B cell (primary cell): Measurements from ENCODE around the gene TNFAIP8L3. TPM values are rescaled to one million over a fixed set of nuclear protein-coding genes. Genes with fewer than 3 reads are reported as not detected.
A peak's percentile ranks its signal among the peaks of the same experiment; 100 is the strongest.

ENCODE experiments used
- ATAC-seq: fragments of 200-7000 bp; cut with Tn5 transposase; one replicate; pipeline ENCODE4 v1.10.0; 2021; ENCODE audit warnings: low read depth, mild to moderate bottlenecking, moderate number of reproducible peaks, moderate library complexity
- CTCF ChIA-PET: fragments of 350-600 bp; sonication (Branson Sonifier 250); formaldehyde crosslinking; loops from one replicate; lab custom pipeline; 2021; ENCODE audit warnings: antibody characterized with exemption, inconsistent platforms; lab: Charles Lee
- POLR2A ChIA-PET: fragments of 350-600 bp; sonication (Branson Sonifier 250); formaldehyde crosslinking; loops from one replicate; lab custom pipeline; 2021; ENCODE audit warnings: antibody characterized with exemption; lab: Charles Lee
- DNase-seq: peaks from one replicate; pipeline ENCODE4 v3.0.0; 2013
- H2AFZ ChIP-seq: 2 replicates; pipeline ENCODE4 v1.6.1; 2012; ENCODE audit warnings: mild to moderate bottlenecking, low read depth, low read length; ENCODE audit not compliant: insufficient read depth, poor library complexity, severe bottlenecking
- H3K27ac ChIP-seq, 2 donors: 1 replicate in 1 of 2; 2 replicates in 1 of 2; pipeline ENCODE4 v1.5.1; 2012 to 2013; ENCODE audit warnings: low read length in 2 of 2, mild to moderate bottlenecking in 2 of 2, moderate library complexity in 1 of 2
- H3K27me3 ChIP-seq, 4 experiments: fragments of 200-600 bp in 1 of 4; sonication (generic) in 1 of 4; replicated peaks in 1 of 4; 1 replicate in 2 of 4; 2 replicates in 2 of 4; pipeline versions ENCODE4 v1.6.1 to v1.7.0; 2013 to 2016; ENCODE audit warnings: low read length in 3 of 4, mild to moderate bottlenecking in 2 of 4, mixed read lengths in 1 of 4, moderate library complexity in 1 of 4; ENCODE audit not compliant: insufficient read depth in 4 of 4, control insufficient read depth in 3 of 4; ENCODE audit errors: control extremely low read depth in 1 of 4
- H3K36me3 ChIP-seq, 2 experiments: replicated peaks in 1 of 2; 1 replicate in 1 of 2; 2 replicates in 1 of 2; pipeline versions ENCODE4 v1.6.1 to v1.7.1; 2013; ENCODE audit warnings: low read length in 1 of 2; ENCODE audit not compliant: insufficient read depth in 2 of 2, control insufficient read depth in 1 of 2; ENCODE audit errors: control extremely low read depth in 1 of 2, extremely low read depth in 1 of 2
- H3K4me1 ChIP-seq, 2 donors: fragments of 200-600 bp in 1 of 2; sonication (generic) in 1 of 2; 1 replicate in 1 of 2; 2 replicates in 1 of 2; pipeline versions ENCODE4 v1.5.1 to v1.6.1; 2013 to 2017; ENCODE audit warnings: low read length in 2 of 2; ENCODE audit not compliant: control insufficient read depth in 2 of 2, insufficient read depth in 2 of 2
- H3K4me2 ChIP-seq: replicated peaks from 2 replicates; pipeline ENCODE3; 2012; ENCODE audit warnings: mild to moderate bottlenecking, low read depth, low read length; ENCODE audit not compliant: poor library complexity, severe bottlenecking
- H3K4me3 ChIP-seq, 5 experiments: fragments of 200-600 bp in 1 of 5; sonication (generic) in 1 of 5; 1 replicate in 3 of 5; 2 replicates in 2 of 5; pipeline versions ENCODE4 v1.5.1 to v1.7.0; 2011 to 2016; ENCODE audit warnings: low read length in 4 of 5, mild to moderate bottlenecking in 4 of 5, low read depth in 2 of 5, control low read depth in 1 of 5, moderate library complexity in 1 of 5; ENCODE audit not compliant: insufficient read depth in 1 of 5; ENCODE audit errors: control extremely low read depth in 1 of 5, extremely low read depth in 1 of 5
- H3K79me2 ChIP-seq: fragments of 200-600 bp; sonication (generic); one replicate; pipeline ENCODE4 v1.6.0; 2016; ENCODE audit warnings: low read length; ENCODE audit not compliant: control insufficient read depth, insufficient read depth
- H3K9ac ChIP-seq: fragments of 200-600 bp; sonication (generic); 2 replicates; pipeline ENCODE4 v1.6.1; 2017; ENCODE audit warnings: mild to moderate bottlenecking, low read length, moderate library complexity
- H3K9me3 ChIP-seq, 3 donors: one replicate each; pipeline versions ENCODE4 v1.6.1 to v1.7.1; 2013; ENCODE audit warnings: low read length in 2 of 3; ENCODE audit not compliant: control insufficient read depth in 2 of 3, insufficient read depth in 1 of 3; ENCODE audit errors: control extremely low read depth in 1 of 3
- H4K20me1 ChIP-seq: 2 replicates; pipeline ENCODE4 v1.6.0; 2012; ENCODE audit warnings: mild to moderate bottlenecking, low read length; ENCODE audit not compliant: insufficient read depth, control insufficient read depth, poor library complexity, severe bottlenecking
- H3K27ac Mint-ChIP-seq: one replicate; pipeline ENCODE4 v1.8.0; 2021; ENCODE audit warnings: mixed read lengths
- H3K27me3 Mint-ChIP-seq: one replicate; pipeline ENCODE4 v1.8.0; 2021; ENCODE audit warnings: mixed read lengths
- H3K4me1 Mint-ChIP-seq: one replicate; pipeline ENCODE4 v1.8.0; 2021; ENCODE audit warnings: mixed read lengths
- H3K4me3 Mint-ChIP-seq: one replicate; pipeline ENCODE4 v1.8.0; 2021; ENCODE audit warnings: mixed read lengths
- H3K9me3 Mint-ChIP-seq: one replicate; pipeline ENCODE4 v1.8.0; 2022; ENCODE audit warnings: mixed read lengths; ENCODE audit not compliant: insufficient read depth
- EZH2 ChIP-seq: IDR thresholded peaks from 2 replicates; pipeline ENCODE4 v1.6.1; 2012; ENCODE audit warnings: borderline replicate concordance, low read depth, mild to moderate bottlenecking, moderate library complexity, low read length; ENCODE audit not compliant: insufficient read depth, poor library complexity, severe bottlenecking
- WGBS: methylation state at CpG from one replicate; pipeline ENCODE4 v1.1.5; 2013; ENCODE audit warnings: missing lambda C conversion rate; ENCODE audit not compliant: insufficient coverage; 5-methylcytosine and 5-hydroxymethylcytosine counted together
- intact Hi-C: fragments of 100-400 bp; cut with micrococcal nuclease; formaldehyde crosslinking; loops from one replicate; pipeline ENCODE4 v1.10.0; 2022
- polyA plus RNA-seq: library from polyadenylated mRNA; depleted of rRNA; stranded (reverse); fragments of >200 nt; gene quantifications from 2 replicates; pipeline ENCODE4 v1.2.3, GENCODE V29; 2012
- total RNA-seq, 2 donors: library from RNA; stranded (reverse); fragments of 120-200 nt in 1 of 2; gene quantifications; 1 replicate in 1 of 2; 2 replicates in 1 of 2; pipeline versions ENCODE4 v1.2.3 to v1.2.4, GENCODE V29; 2013 to 2022
- TF ChIP-seq, protein P1 (sequence below): fragments of 200-600 bp; IDR thresholded peaks from one replicate; pipeline ENCODE4 v1.8.0; 2022; ENCODE audit warnings: antibody characterized with exemption, mild to moderate bottlenecking

The TNFAIP8L3 gene
- total and polyA plus RNA-seq, 2 donors (not counting 1 experiment from before 2014, with no cell fraction given): not detected

GRCh38 chr15:51132384-51133139 is 37.9 kb upstream of the TNFAIP8L3 start:
- Histone ChIP-seq H3K27ac (no peak overlapping the region), H3K36me3 (no peaks in the 10 kb centered on the region), H3K9me3 (no peaks in the 10 kb centered on the region), H2AFZ (no peak overlapping the region), H3K4me1 (no peaks in the 10 kb centered on the region), H3K4me2 (no peak overlapping the region), H3K4me3 (no peak overlapping the region), H4K20me1 (no peaks in the 10 kb centered on the region), H3K9ac (no peak overlapping the region), H3K27me3 (no peaks in the 10 kb centered on the region), H3K79me2 (no peaks in the 10 kb centered on the region)
- DNase-seq: no peak
- intact Hi-C loops: no loop called here
- 79% methylated on average over 3 of the region's 6 CpGs for WGBS
- peaks cover 3% of the 10 kb centered on the region for H3K27me3 Mint-ChIP-seq
- H3K9me3 Mint-ChIP-seq: no peaks in the 10 kb centered on the region
- no peak for TF ChIP-seq EZH2
- TF ChIP-seq, protein P1, sequence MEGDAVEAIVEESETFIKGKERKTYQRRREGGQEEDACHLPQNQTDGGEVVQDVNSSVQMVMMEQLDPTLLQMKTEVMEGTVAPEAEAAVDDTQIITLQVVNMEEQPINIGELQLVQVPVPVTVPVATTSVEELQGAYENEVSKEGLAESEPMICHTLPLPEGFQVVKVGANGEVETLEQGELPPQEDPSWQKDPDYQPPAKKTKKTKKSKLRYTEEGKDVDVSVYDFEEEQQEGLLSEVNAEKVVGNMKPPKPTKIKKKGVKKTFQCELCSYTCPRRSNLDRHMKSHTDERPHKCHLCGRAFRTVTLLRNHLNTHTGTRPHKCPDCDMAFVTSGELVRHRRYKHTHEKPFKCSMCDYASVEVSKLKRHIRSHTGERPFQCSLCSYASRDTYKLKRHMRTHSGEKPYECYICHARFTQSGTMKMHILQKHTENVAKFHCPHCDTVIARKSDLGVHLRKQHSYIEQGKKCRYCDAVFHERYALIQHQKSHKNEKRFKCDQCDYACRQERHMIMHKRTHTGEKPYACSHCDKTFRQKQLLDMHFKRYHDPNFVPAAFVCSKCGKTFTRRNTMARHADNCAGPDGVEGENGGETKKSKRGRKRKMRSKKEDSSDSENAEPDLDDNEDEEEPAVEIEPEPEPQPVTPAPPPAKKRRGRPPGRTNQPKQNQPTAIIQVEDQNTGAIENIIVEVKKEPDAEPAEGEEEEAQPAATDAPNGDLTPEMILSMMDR: peak; percentile 28
- H3K4me1 Mint-ChIP-seq: no peaks in the 10 kb centered on the region
- no peak overlapping the region for H3K4me3 Mint-ChIP-seq
- ATAC-seq: no peak
- ChIA-PET CTCF (no interaction called here), POLR2A (no interaction called here)
- H3K27ac Mint-ChIP-seq: no peak overlapping the region

DNA sequence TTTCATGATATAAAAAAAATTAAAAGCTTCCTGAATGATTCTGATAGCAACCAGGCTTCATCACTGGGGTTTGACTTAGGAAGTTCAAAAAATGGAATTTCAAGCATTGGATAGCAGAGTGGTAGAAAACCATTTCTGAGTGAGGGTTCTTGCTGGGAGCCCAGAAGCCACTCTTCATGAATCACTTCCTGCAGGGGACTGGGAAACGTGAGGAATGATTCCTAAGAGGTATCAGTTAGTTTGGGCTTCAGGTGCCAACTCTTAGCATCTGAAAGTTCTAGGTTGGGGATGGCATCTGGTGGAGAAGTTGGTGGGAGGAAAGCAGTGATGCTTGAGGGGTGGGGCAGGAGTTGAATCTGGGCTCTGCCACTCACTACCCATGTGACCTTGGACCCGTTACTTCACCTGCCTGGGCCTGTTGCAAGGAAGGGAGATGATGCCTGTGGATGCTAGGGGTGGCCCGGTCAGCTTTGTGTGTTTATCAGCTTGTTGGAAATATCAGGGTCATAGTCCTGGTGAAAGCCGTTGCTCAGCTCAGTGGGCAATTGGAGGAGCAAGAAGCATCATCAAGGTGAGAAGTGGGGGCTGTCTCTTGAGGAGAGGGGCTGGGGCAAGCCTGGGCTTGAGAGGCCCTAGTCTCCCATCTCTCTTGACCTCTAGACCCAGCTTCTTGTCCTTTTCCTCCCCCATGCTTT is 37.0 kb upstream of the TNFAIP8L3 start:
- H3K9me3 ChIP-seq: no peaks in the 10 kb centered on the region
- H3K4me2 ChIP-seq: no peak overlapping the region
- ChIA-PET POLR2A (no interaction called here), CTCF (no interaction called here)
- H3K4me3 Mint-ChIP-seq: no peak overlapping the region
- H3K4me1 Mint-ChIP-seq: no peaks in the 10 kb centered on the region
- no peaks in the 10 kb centered on the region for H3K27me3 ChIP-seq
- no peaks in the 10 kb centered on the region for H3K9me3 Mint-ChIP-seq
- H2AFZ ChIP-seq: no peak overlapping the region
- DNase-seq (no peak), ATAC-seq (no peak)
- no peak overlapping the region for H3K27ac Mint-ChIP-seq
- TF ChIP-seq, protein P1: no peak
- no peak for TF ChIP-seq EZH2
- no peak overlapping the region for H3K27ac ChIP-seq
- no peak overlapping the region for H3K9ac ChIP-seq
- WGBS: 69% methylated on average over 4 of the region's 4 CpGs
- H3K4me1 ChIP-seq: no peaks in the 10 kb centered on the region
- no peak overlapping the region for H3K4me3 ChIP-seq
- H3K27me3 Mint-ChIP-seq: peaks cover 8% of the 10 kb centered on the region
- H3K36me3 ChIP-seq: no peaks in the 10 kb centered on the region
- no peaks in the 10 kb centered on the region for H3K79me2 ChIP-seq
- intact Hi-C loops: no loop called here
- no peaks in the 10 kb centered on the region for H4K20me1 ChIP-seq
